ENCODE data around the gene CEPT1.
A peak's percentile ranks its signal among the peaks of the same experiment; 100 is the strongest.

CEPT1 gene

DNA sequence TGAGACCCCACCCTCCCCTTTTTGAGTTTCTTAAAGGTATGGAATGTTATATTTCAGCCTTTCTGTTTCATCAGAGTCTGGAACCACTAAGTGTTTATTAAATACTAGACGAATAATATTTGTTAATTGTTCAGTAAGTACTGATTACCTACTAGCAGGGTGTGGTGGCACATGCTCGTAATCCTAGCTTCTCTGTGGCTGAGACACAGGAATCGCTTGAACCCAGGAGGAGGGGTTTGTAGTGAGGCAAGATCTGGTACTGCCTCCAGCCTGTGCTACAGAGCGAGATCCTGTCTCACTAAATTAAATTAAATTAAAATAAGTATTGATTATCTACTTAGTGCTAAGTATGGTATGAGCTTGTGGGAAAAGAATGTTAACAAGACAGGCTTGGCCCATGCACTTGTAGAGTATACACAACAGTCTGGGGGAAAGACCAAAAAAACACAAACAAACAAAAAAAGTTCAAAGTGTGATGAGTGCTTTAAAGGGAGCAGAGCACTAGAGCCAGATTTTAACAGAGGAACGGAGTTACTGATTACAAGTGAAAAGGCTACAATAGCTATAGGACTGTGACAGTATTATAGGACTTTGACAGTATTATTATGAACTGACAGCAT lies 2.4 kb downstream of the CEPT1 start:
- TF ChIP-seq POLR2A (IDR thresholded peaks at IDR 0.05; ENCODE audit: low read depth, low read length) (no peak), POU2F2 (IDR thresholded peaks at IDR 0.05; ENCODE audit: low read depth, low read length) (no peak), TAF1 (IDR thresholded peaks at IDR 0.05; ENCODE audit: low read depth, low read length) (no peak), SPI1 (IDR thresholded peaks at IDR 0.05; ENCODE audit: low read depth, low read length) (no peak), POLR2AphosphoS5 (IDR thresholded peaks at IDR 0.05; ENCODE audit: low read depth, low read length) (no peak), PAX5 (IDR thresholded peaks at IDR 0.05; ENCODE audit: insufficient read depth, low read length, severe bottlenecking) (no peak)
- no peak for DNase-seq (ENCODE audit: insufficient read length, low spot score)
- FAIRE-seq, result peak; percentile 89

- peak; percentile 75 for FAIRE-seq
- DNase-seq (ENCODE audit: insufficient read length, low spot score), result no peak
- no peak for TF ChIP-seq SPI1 (IDR thresholded peaks at IDR 0.05; ENCODE audit: low read depth, low read length)
- no peak for TF ChIP-seq TAF1 (IDR thresholded peaks at IDR 0.05; ENCODE audit: low read depth, low read length)
- no peak for TF ChIP-seq POLR2AphosphoS5 (IDR thresholded peaks at IDR 0.05; ENCODE audit: low read depth, low read length)
- no peak for TF ChIP-seq POU2F2 (IDR thresholded peaks at IDR 0.05; ENCODE audit: low read depth, low read length)
- no peak for TF ChIP-seq POLR2A (IDR thresholded peaks at IDR 0.05; ENCODE audit: low read depth, low read length)
- no peak for TF ChIP-seq PAX5 (IDR thresholded peaks at IDR 0.05; ENCODE audit: insufficient read depth, low read length, severe bottlenecking)
Observed at GRCh38 chr1:111145542-111145941, 5.5 kb downstream of the CEPT1 start.

GRCh38 chr1:111145963-111146768 lies 6.1 kb downstream of the CEPT1 start:
- TF ChIP-seq POLR2A (IDR thresholded peaks at IDR 0.05; ENCODE audit: low read depth, low read length), result no peak
- TF ChIP-seq SPI1 (IDR thresholded peaks at IDR 0.05; ENCODE audit: low read depth, low read length), result no peak
- no peak for TF ChIP-seq POLR2AphosphoS5 (IDR thresholded peaks at IDR 0.05; ENCODE audit: low read depth, low read length)
- no peak for TF ChIP-seq TAF1 (IDR thresholded peaks at IDR 0.05; ENCODE audit: low read depth, low read length)
- TF ChIP-seq POU2F2 (IDR thresholded peaks at IDR 0.05; ENCODE audit: low read depth, low read length), result no peak
- TF ChIP-seq PAX5 (IDR thresholded peaks at IDR 0.05; ENCODE audit: insufficient read depth, low read length, severe bottlenecking), result no peak
- DNase-seq (ENCODE audit: insufficient read length, low spot score) (no peak), FAIRE-seq (no peak)

DNA sequence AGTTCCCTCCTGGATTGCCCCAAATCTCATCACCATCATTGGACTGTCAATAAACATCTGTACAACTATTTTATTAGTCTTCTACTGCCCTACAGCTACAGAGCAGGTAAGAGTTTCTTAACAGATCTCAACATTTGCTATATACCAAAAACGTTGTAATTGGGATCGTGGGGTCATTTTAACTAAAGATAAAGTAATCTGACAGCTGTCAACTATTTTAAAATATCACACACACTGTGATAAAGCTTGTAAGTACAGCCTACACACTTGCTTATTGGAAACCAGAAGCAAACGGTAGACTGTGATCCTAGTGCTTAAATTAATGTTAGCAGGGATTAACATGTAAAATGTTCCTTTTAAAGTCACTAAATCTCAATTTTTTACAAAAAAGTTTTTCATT lies 7.9 kb downstream of the CEPT1 start:
- FAIRE-seq (no peak), DNase-seq (ENCODE audit: insufficient read length, low spot score) (no peak)
- no peak for TF ChIP-seq TAF1 (IDR thresholded peaks at IDR 0.05; ENCODE audit: low read depth, low read length)
- no peak for TF ChIP-seq SPI1 (IDR thresholded peaks at IDR 0.05; ENCODE audit: low read depth, low read length)
- TF ChIP-seq POU2F2 (IDR thresholded peaks at IDR 0.05; ENCODE audit: low read depth, low read length), result no peak
- no peak for TF ChIP-seq POLR2AphosphoS5 (IDR thresholded peaks at IDR 0.05; ENCODE audit: low read depth, low read length)
- TF ChIP-seq POLR2A (IDR thresholded peaks at IDR 0.05; ENCODE audit: low read depth, low read length), result no peak
- no peak for TF ChIP-seq PAX5 (IDR thresholded peaks at IDR 0.05; ENCODE audit: insufficient read depth, low read length, severe bottlenecking)

GRCh38 chr1:111148376-111148881 lies 8.4 kb downstream of the CEPT1 start:
- no peak for TF ChIP-seq POLR2AphosphoS5 (IDR thresholded peaks at IDR 0.05; ENCODE audit: low read depth, low read length)
- TF ChIP-seq SPI1 (IDR thresholded peaks at IDR 0.05; ENCODE audit: low read depth, low read length), result no peak
- no peak for TF ChIP-seq POU2F2 (IDR thresholded peaks at IDR 0.05; ENCODE audit: low read depth, low read length)
- no peak for TF ChIP-seq PAX5 (IDR thresholded peaks at IDR 0.05; ENCODE audit: insufficient read depth, low read length, severe bottlenecking)
- TF ChIP-seq POLR2A (IDR thresholded peaks at IDR 0.05; ENCODE audit: low read depth, low read length), result no peak
- no peak for TF ChIP-seq TAF1 (IDR thresholded peaks at IDR 0.05; ENCODE audit: low read depth, low read length)
- no peak for FAIRE-seq
- no peak for DNase-seq (ENCODE audit: insufficient read length, low spot score)

- DNase-seq (ENCODE audit: insufficient read length, low spot score) (no peak), FAIRE-seq (no peak)
- TF ChIP-seq TAF1 (IDR thresholded peaks at IDR 0.05; ENCODE audit: low read depth, low read length) (no peak), SPI1 (IDR thresholded peaks at IDR 0.05; ENCODE audit: low read depth, low read length) (no peak), POU2F2 (IDR thresholded peaks at IDR 0.05; ENCODE audit: low read depth, low read length) (no peak), POLR2A (IDR thresholded peaks at IDR 0.05; ENCODE audit: low read depth, low read length) (no peak), PAX5 (IDR thresholded peaks at IDR 0.05; ENCODE audit: insufficient read depth, low read length, severe bottlenecking) (no peak), POLR2AphosphoS5 (IDR thresholded peaks at IDR 0.05; ENCODE audit: low read depth, low read length) (no peak)
Observed at GRCh38 chr1:111151838-111152237, 11.8 kb downstream of the CEPT1 start.

DNA sequence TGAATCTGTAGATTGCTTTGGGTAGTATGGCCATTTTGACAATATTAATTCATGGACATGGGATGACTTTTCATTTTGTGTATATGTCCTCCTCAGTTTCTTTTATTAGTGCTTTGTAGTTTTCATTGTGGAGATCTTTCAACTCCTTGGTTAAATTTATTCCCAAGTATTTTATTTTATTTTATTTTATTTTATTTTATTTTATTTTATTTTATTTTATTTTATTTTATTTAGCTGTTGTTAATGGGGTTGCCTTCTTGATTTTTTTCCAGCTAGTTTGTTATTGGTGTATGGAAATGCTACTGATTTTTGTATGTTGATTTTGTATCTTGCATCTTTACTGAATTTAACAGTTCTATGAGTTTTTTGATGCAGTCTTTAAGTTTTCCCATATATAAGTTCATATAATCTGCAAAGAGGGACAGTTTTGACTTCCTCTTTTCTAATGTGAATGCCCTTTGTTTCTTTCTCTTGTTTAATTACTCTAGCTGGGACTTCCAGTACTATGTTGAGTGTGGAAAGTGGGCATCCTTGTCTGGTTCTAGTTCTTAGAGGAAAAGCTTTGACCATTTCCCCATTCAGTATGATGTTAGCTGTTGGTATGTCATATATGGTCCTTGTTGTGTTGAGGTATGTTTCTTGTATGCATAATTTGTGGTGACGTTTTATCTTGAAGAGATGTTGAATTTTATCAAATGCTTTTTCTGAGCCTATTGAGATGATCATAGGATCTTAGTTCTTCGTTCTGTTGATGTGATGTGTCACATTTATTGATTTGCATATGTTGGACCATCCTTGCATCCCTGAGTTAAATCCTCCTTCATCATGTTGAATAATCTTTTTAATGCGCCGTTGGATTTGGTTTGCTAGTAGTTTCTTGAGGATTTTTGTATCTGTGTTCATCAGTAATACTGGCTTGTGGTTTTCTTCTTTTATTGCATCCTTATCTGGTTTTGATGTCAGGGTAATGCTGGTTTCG lies 14.3 kb downstream of the CEPT1 start:
- TF ChIP-seq POLR2A (IDR thresholded peaks at IDR 0.05; ENCODE audit: low read depth, low read length) (no peak), PAX5 (IDR thresholded peaks at IDR 0.05; ENCODE audit: insufficient read depth, low read length, severe bottlenecking) (no peak), SPI1 (IDR thresholded peaks at IDR 0.05; ENCODE audit: low read depth, low read length) (peak; percentile 69), POLR2AphosphoS5 (IDR thresholded peaks at IDR 0.05; ENCODE audit: low read depth, low read length) (no peak)
- DNase-seq (ENCODE audit: insufficient read length, low spot score), result no peak
- peak; percentile 41 for FAIRE-seq

GRCh38 chr1:111157431-111157830 lies 17.4 kb downstream of the CEPT1 start:
- DNase-seq (ENCODE audit: insufficient read length, low spot score), result no peak
- TF ChIP-seq POLR2A (IDR thresholded peaks at IDR 0.05; ENCODE audit: low read depth, low read length) (no peak), PAX5 (IDR thresholded peaks at IDR 0.05; ENCODE audit: insufficient read depth, low read length, severe bottlenecking) (no peak), TAF1 (IDR thresholded peaks at IDR 0.05; ENCODE audit: low read depth, low read length) (no peak), POU2F2 (IDR thresholded peaks at IDR 0.05; ENCODE audit: low read depth, low read length) (no peak), SPI1 (IDR thresholded peaks at IDR 0.05; ENCODE audit: low read depth, low read length) (no peak), POLR2AphosphoS5 (IDR thresholded peaks at IDR 0.05; ENCODE audit: low read depth, low read length) (no peak)
- no peak for FAIRE-seq

All from GM12891 (cell line).